Fibroblast of villous mesenchyme (primary cell): Measurements from ENCODE around the gene TPP1. TPM values are rescaled to one million over a fixed set of nuclear protein-coding genes. Genes with fewer than 3 reads are reported as not detected.

ENCODE experiments used
- DNase-seq: peaks from one replicate; pipeline ENCODE4 v3.0.0-alpha.2; 2010; ENCODE audit warnings: low read depth
- H3K4me3 ChIP-seq: 2 replicates; pipeline ENCODE4 v1.5.1; 2011; ENCODE audit warnings: low read depth, mild to moderate bottlenecking, low read length
- total RNA-seq: library from RNA; depleted of rRNA; stranded (reverse); fragments of >200 nt; gene quantifications from 2 replicates; pipeline ENCODE4 v1.2.3, GENCODE V29; 2012
- TF ChIP-seq, protein P1 (sequence below): IDR thresholded peaks from 2 replicates; pipeline ENCODE4 v1.5.1; 2012; ENCODE audit warnings: low read depth, mild to moderate bottlenecking, low read length; ENCODE audit not compliant: insufficient read depth

The TPP1 gene
- total RNA-seq, 1 donor, result 98.4 TPM

DNA sequence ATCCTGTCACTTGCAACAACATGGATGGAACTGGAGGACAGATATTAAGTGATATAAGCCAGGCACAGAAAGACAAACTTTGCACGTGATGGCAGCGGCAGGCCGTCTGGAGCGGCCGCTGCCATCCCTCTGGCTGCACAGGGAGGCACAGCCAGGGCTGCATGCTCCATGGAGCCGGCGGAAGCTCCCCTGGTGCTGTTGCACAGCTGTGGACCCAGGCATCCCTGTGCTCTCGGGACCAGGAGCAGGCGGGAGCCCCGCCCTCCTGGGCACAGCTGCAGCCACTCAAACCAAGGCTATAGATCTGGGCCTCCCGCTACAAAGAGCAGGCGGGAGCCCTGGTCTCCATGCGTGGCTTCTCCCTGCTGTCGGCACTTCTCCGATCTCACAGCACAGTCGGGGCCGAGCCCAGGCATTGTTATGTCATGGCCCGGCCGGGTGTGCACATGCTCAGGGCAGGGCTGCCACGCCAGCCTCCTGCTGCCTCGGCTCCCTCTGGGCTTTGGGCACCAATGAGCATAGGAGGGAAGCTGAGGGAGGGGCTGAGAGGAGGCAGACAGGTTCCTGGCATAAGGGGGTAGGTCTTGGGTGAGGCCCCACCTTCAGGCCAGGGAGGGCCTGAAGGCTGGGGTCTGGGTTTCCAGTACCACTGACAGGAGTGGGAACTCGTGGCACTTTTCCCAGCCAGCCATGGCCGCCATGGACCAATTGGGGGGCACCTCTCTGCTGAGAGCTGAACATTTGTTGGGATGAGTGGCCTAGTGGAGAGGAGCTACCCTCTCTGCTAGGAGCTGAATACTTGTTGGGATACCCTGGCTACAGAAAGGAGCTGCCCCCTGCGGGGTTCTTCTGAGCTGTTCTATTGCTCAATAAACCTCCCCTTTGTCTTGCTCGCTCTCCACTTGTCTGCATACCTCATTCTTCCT, 32.5 kb downstream of the TPP1 start:
- DNase-seq, result no peak
- TF ChIP-seq, protein P1, sequence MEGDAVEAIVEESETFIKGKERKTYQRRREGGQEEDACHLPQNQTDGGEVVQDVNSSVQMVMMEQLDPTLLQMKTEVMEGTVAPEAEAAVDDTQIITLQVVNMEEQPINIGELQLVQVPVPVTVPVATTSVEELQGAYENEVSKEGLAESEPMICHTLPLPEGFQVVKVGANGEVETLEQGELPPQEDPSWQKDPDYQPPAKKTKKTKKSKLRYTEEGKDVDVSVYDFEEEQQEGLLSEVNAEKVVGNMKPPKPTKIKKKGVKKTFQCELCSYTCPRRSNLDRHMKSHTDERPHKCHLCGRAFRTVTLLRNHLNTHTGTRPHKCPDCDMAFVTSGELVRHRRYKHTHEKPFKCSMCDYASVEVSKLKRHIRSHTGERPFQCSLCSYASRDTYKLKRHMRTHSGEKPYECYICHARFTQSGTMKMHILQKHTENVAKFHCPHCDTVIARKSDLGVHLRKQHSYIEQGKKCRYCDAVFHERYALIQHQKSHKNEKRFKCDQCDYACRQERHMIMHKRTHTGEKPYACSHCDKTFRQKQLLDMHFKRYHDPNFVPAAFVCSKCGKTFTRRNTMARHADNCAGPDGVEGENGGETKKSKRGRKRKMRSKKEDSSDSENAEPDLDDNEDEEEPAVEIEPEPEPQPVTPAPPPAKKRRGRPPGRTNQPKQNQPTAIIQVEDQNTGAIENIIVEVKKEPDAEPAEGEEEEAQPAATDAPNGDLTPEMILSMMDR, result no peak
- no peak overlapping the region for H3K4me3 ChIP-seq

DNA sequence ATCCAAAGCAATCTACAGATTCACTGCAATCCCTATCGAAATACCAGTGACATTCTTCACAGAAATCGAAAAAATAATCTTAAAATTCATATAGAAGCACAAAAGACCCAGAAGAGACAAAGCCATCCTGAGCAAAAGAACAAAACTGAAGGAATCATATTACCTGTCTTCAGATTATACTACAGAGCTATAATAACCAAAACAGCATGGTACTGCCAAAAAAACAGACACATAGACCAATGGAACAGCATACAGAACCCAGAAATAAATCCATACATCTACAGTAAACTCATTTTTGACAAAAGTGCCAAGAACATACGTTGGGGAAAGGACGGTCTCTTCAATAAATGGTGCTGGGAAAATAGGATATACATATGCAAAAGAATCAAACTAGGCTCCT, 34.7 kb downstream of the TPP1 start:
- no peak for DNase-seq
- no peak overlapping the region for H3K4me3 ChIP-seq
- TF ChIP-seq, protein P1, result no peak

DNA sequence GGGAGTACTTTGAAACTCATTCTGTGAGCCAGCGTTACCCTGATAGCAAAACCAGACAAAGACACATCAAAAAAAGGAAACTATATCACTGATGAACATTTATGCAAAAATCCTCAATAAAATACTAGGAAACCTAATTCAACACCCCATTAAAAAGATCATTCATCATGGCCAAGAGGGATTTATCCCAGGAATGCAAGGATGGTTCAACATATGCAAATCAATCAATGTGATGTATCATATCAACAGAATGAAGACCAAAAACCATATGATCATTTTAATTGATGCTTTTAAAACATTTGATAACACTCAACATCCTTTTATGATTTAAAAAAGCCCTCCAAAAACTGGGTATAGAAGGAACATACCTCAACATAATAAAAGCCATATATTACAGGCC, 35.6 kb downstream of the TPP1 start:
- TF ChIP-seq, protein P1, result no peak
- no peak overlapping the region for H3K4me3 ChIP-seq
- no peak for DNase-seq

DNA sequence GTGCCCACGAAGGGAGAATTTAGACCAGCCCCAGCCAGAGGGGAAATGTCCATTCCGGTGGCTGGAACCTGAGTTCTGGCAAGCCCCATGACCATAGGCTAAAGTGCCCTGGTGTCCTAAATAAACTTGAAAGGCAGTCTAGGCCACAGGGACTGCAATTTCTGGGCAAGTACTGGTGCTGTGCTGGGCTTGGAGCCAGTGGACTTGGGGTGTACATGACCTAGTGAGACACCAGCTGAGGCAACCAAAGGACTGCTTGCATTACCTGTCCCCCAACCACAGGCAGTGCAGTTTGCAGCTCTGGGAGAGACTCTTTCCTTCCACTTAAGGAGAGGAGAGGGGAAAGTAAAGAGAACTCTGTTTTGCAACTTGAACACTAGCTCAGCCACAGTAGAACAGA, 39.5 kb downstream of the TPP1 start:
- TF ChIP-seq, protein P1, result no peak
- H3K4me3 ChIP-seq, result no peak overlapping the region
- DNase-seq, result no peak

DNA sequence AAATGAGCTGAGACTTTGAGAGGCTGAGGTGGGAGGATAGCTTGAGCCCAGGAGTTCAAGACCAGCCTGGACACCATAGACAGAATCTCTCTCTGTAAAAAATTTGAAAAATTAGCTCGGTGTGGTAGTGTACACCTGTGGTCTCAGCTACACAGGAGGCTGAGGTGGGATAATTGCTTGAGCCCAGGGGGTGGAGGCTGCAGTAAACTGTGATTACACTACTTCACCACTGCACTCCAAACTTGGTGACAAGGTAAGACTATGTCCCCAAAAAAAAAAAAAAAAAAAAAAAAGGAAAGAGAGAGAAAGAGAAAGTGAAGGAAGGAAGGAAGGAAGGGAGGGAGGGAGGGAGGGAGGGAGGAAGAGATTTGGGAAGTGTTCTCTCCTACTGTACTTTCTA, 41.1 kb downstream of the TPP1 start:
- no peak overlapping the region for H3K4me3 ChIP-seq
- DNase-seq, result no peak
- TF ChIP-seq, protein P1, result no peak

DNA sequence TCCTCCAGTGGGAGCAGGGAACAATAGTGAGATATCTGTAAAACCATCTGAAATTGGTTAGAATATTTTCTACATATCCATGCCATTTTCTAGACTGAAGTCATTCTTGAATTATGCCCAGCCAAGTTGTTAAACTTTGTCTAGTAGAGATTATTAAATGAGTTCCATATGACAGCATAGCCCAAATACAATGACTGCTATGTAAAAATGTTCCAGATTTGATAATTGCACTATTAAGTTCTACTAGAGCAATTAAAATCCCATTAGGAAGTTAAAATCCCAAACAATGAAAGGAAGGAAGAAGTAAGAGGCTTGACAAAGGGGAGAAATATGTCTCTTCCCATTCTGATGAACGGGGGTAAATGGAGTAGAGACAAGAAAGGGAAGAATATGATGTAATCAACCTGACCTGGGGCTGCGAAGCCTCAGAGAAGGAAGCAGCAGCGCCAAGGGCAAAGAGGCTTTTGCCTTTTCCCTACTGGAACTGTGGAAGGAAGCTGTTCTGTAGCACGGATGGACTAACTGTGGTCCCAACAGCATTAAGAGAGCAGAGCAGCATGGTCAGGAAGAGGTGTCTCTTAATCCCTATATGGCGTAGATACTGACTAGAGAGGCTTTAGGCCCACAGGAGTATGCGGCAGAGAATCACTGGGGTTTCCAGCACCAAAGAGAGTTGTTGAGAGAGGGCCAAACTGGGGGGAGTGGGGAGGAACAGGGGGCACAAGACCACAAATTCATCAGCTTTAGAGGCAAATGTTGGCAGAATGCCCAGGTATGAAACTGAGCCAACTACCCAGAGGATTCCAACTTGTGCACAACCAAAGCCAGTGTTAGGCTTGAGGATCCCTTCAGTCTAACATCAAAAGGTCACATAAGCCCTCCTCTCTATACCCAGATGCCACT, 42.5 kb downstream of the TPP1 start:
- TF ChIP-seq, protein P1, result no peak
- no peak overlapping the region for H3K4me3 ChIP-seq
- DNase-seq, result peak; percentile 31
